Anterior cingulate cortex (tissue), 58 donors: ENCODE results near the gene TMOD1.
"Not testable (repeated sequence)": the region's sequence is repeated elsewhere in the genome, so short reads cannot be mapped to it uniquely, and the experiment has no call there.

Experiments
- DNase-seq, 58 donors: peaks; one replicate each; lab custom pipeline; 2025; lab: John Stamatoyannopoulos, UW

TMOD1 gene

GRCh38 chr9:97563458-97564135 lies 62.1 kb downstream of the TMOD1 start:
- peak in 3 of 58 donors; percentile 20 to 49 (median 34) for DNase-seq

- DNase-seq, result peak in 14 of 58 donors; percentile 19 to 81 (median 32)
Observed at GRCh38 chr9:97564291-97565175, 63.1 kb downstream of the TMOD1 start.

GRCh38 chr9:97565262-97565661 lies 63.8 kb downstream of the TMOD1 start:
- no peak for DNase-seq

GRCh38 chr9:97567182-97567893 lies 65.9 kb downstream of the TMOD1 start:
- DNase-seq, result no peak

GRCh38 chr9:97567894-97568202 lies 66.4 kb downstream of the TMOD1 start:
- DNase-seq, result no peak

GRCh38 chr9:97568461-97569275 lies 67.2 kb downstream of the TMOD1 start:
- DNase-seq, result no peak

- DNase-seq, result peak in 41 of 58 donors; percentile 7 to 90 (median 46)
Observed at GRCh38 chr9:97570899-97571298, 69.4 kb downstream of the TMOD1 start.

GRCh38 chr9:97571664-97572063 lies 70.2 kb downstream of the TMOD1 start:
- DNase-seq, result peak in 10 of 58 donors; percentile 15 to 87 (median 29)

GRCh38 chr9:97572196-97572891 lies 70.9 kb downstream of the TMOD1 start:
- no peak for DNase-seq

- no peak for DNase-seq
Observed at GRCh38 chr9:97572892-97573365, 71.5 kb downstream of the TMOD1 start.

GRCh38 chr9:97573482-97574073 lies 72.1 kb downstream of the TMOD1 start:
- DNase-seq, result no peak

GRCh38 chr9:97574101-97574571 lies 72.7 kb downstream of the TMOD1 start:
- DNase-seq, result not testable (repeated sequence)

GRCh38 chr9:97574921-97575672 lies 73.6 kb downstream of the TMOD1 start:
- not testable (repeated sequence) for DNase-seq

GRCh38 chr9:97575673-97576200 lies 74.3 kb downstream of the TMOD1 start:
- no peak for DNase-seq

GRCh38 chr9:97577051-97577450 lies 75.6 kb downstream of the TMOD1 start:
- no peak for DNase-seq

GRCh38 chr9:97578846-97579245 lies 77.4 kb downstream of the TMOD1 start:
- DNase-seq, result no peak

GRCh38 chr9:97579914-97580313 lies 78.4 kb downstream of the TMOD1 start:
- DNase-seq, result no peak

- not testable (repeated sequence) for DNase-seq
Observed at GRCh38 chr9:97581590-97581989, 80.1 kb downstream of the TMOD1 start.
